Measurements from ENCODE around the gene SRCAP.

The SRCAP gene

GRCh38 chr16:30721167-30721566 lies 22.2 kb downstream of the SRCAP start:
- Histone ChIP-seq H3K4me1 (ENCODE audit: control insufficient read depth, insufficient read depth, low read length) (no peaks in the 10 kb centered on the region), H3K27ac (ENCODE audit: extremely low read depth, low read depth, low read length) (no peak overlapping the region), H3K36me3 (ENCODE audit: control insufficient read depth in 2 of 2, insufficient read depth in 1 of 2, low read length in 2 of 2) (peaks cover 73 to 97% of the 10 kb centered on the region in 2 experiments), H3K9me3 (ENCODE audit: control insufficient read depth, insufficient read depth, low read depth, low read length) (no peaks in the 10 kb centered on the region), H3K4me3 (ENCODE audit: low read depth, low read length) (no peak overlapping the region)
- ChIA-PET CTCF (interaction anchor here (0.5 kb wide), 2 partner anchors 14 to 298 kb away, joined by 4 to 5 read pairs; no protein-coding TSS in a partner anchor), POLR2A (no interaction called here)
- TF ChIP-seq ZFP69B (tag by site-specific recombination; IDR thresholded peaks at IDR 0.05) (no peak), ZNF600 (tag by site-specific recombination; IDR thresholded peaks at IDR 0.05) (peak; percentile 75), BCL6B (tag by site-specific recombination; IDR thresholded peaks at IDR 0.05) (no peak), ZNF24 (tag by site-specific recombination; IDR thresholded peaks at IDR 0.05) (no peak), MZF1 (tag by site-specific recombination; IDR thresholded peaks at IDR 0.05; ENCODE audit: borderline replicate concordance) (no peak), ZNF354C (tag by site-specific recombination; IDR thresholded peaks at IDR 0.05; ENCODE audit: borderline replicate concordance, low read depth) (no peak), HIC1 (tag by site-specific recombination; IDR thresholded peaks at IDR 0.05) (no peak)

GRCh38 chr16:30721606-30722005 lies 22.6 kb downstream of the SRCAP start:
- H3K27ac ChIP-seq (ENCODE audit: extremely low read depth, low read depth, low read length) = no peak overlapping the region
- H3K4me3 ChIP-seq (ENCODE audit: low read depth, low read length) = no peak overlapping the region
- TF ChIP-seq PBX3 (CRISPR knock-in tag; IDR thresholded peaks at IDR 0.05) = no peak
- TF ChIP-seq ZSCAN30 (tag by site-specific recombination; IDR thresholded peaks at IDR 0.05) = no peak
- no peak for TF ChIP-seq ZBTB11 (tag by site-specific recombination; conservative IDR thresholded peaks at IDR 0.05; ENCODE audit: low read depth)
- TF ChIP-seq ZBTB49 (tag by site-specific recombination; IDR thresholded peaks at IDR 0.05; ENCODE audit: low read depth) = no peak
- no peak for TF ChIP-seq ZNF221 (tag by site-specific recombination; IDR thresholded peaks at IDR 0.05; ENCODE audit: borderline replicate concordance)
- TF ChIP-seq ZNF830 (tag by site-specific recombination; IDR thresholded peaks at IDR 0.05; ENCODE audit: low read depth) = no peak
- H3K9me3 ChIP-seq (ENCODE audit: control insufficient read depth, insufficient read depth, low read depth, low read length) = no peaks in the 10 kb centered on the region
- CTCF ChIA-PET = interaction anchor here (0.5 to 0.8 kb wide), 3 partner anchors 13 to 299 kb away, joined by 4 to 5 read pairs (median 4); no protein-coding TSS in a partner anchor
- H3K36me3 ChIP-seq (ENCODE audit: control insufficient read depth in 2 of 2, insufficient read depth in 1 of 2, low read length in 2 of 2) = peaks cover 74 to 96% of the 10 kb centered on the region in 2 experiments
- POLR2A ChIA-PET = no interaction called here
- H3K4me1 ChIP-seq (ENCODE audit: control insufficient read depth, insufficient read depth, low read length) = no peaks in the 10 kb centered on the region

Data from HEK293 (cell line).